UCSD-AML1 (cell line): Measurements from ENCODE around the gene ZNF24.
A peak's percentile ranks its signal among the peaks of the same experiment; 100 is the strongest.

Source experiments
- DNase-seq: peaks from one replicate; lab custom pipeline; 2025; ENCODE audit not compliant: unreplicated experiment; lab: John Stamatoyannopoulos, UW

ZNF24 gene

DNA sequence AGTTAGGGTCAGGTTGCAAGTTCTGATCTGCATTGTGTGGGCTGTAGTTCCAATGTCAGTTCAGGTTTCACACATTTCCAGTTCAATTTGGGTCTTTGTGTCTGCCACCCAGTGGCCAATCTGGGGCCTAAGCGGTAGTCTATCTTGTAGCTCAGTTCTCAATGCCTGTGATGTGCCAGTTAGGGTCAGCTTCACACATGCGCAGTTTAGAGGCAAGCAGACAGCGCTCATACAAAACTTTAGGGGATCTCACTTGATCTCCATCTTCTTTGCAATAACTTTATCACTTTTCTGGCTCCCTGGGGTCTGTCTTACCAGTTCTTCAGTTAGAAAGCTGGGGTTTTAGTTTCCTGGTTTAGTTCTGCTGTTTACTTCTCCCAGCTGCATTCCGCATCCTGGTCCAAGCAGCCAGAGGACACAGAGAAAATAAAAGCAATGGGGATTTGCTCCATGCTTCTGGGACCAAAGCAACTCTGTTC lies 11.0 kb upstream of the ZNF24 start:
- peak; percentile 47 for DNase-seq

DNA sequence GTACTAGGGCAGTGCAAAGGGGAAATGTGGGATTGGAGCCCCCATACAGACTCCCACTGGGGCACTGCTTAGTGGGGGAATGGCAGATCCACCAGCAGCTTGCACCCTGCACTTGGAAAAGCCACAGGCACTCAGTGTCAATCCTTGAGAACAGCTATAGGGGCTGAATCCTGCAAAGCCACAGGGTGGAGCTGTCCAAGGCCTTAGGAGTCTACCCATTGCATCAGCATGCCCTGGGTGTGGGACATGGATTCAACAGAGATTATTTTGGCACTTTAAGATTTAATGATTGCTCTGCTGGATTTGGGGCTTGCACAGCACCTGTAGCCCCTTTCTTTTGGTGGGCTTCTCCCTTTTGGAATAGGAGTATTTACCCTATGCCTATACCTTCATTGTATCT lies 8.6 kb upstream of the ZNF24 start:
- DNase-seq: no peak

DNA sequence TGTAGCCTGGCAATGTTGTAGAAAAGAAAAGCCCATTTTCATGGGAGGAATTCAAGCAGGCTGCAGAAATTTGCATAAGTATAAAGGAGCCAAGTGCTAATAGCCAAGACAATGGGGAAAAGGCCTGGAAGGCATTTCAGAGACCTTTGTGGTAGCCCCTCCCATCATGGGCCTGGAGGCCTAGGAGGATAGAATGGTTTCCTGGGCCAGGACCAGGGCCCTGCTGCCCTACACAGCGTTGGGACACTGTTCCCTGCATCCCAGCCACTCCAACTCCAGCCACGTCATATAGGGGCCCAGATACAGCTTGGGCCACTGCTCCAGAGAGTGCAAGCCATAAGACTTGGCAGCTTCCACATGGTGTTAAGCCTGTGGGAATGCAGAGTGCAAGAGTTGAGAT lies 8.1 kb upstream of the ZNF24 start:
- DNase-seq: no peak

DNA sequence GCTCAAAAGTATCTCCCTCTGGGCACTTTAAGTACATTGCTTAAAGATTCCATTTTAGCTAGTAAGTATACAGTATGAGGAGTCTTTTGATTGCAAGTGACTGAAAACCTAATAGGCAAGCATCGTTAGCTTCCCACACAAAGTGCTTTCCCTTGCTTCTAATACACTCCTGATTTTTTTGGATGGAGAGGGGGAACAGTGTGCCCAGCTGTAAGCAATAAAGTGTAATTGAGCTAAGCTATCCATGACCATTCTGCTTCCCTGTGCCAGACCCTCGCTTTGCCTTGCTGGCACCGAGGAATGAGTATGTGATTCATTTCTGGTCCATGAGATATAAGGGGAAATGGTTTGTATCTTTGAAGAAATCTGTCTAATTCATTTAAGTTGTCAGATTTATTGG lies 3.8 kb upstream of the ZNF24 start:
- no peak for DNase-seq

DNA sequence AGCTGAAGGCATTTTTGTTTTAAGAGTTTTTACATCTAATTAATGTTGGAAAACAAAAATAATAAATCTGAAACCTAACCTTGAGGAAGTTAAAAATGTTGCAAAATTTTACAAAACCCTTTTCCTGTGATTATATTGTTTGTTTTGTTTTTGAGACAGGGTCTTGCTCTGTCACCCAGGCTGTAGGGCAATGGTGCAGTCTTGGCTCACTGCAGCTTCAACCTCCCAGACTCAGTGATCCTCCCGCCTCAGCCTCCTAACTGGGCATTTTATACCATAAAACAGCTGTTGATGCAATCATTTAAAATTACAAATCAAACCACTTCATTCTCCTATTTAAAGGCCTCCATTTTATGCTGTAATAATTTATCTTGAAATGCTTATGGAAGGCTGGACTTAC lies 1.7 kb upstream of the ZNF24 start:
- DNase-seq: no peak

DNA sequence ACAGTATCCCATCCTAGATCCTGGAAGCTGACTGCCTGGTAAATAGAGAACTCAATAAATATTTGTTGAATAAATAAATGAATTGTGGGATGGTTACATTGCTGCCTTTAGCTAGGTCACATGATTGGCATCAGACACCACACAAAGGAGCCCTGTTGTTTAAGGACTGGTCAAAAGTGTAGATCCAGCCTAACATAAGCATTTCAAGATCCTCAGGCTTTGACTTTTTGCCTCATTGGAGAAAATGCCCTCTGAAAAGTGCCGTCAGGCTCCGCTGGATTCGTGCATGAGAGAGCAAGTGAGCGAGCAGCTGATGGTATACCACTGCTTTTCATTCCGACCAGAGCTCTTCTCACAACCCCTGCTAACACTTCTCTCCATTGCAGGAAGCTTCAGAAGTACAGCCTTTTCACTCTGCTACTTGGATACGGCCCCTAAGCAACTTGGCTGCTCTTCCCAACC lies 1.3 kb upstream of the ZNF24 start:
- DNase-seq: no peak

DNA sequence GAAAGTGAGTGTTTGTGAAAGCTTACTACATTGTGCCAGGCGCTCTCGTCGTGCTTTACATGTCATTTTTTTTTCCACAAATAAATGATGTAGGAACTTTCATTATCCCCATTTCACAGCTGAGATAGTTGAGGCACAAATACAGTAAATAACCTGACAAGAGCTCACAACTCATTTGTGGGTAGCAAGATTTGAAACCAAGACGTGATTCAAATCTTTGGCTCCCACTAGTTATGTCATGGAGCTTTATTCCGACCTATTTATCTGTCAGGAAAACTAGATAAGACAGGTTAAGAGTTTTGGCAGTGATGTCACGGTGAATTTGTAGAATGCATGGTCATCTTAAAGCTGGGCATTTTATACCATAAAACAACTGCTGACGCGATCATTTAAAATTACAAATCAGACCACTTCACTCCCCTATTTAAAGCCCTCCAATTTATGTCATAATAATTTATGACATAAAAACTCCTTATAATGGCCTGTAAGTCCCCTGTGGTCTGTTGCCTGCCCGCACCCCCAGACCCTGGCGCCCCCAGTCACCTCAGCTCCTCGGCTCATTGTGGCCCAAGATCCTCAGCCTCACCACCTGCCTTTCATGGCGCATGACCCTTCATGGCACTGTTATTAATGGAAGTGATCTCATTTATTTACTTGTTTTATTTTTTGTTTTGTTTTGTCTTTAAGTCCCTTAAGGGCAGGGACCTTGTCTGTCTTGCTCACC lies 678 bp upstream of the ZNF24 start:
- DNase-seq: no peak

DNA sequence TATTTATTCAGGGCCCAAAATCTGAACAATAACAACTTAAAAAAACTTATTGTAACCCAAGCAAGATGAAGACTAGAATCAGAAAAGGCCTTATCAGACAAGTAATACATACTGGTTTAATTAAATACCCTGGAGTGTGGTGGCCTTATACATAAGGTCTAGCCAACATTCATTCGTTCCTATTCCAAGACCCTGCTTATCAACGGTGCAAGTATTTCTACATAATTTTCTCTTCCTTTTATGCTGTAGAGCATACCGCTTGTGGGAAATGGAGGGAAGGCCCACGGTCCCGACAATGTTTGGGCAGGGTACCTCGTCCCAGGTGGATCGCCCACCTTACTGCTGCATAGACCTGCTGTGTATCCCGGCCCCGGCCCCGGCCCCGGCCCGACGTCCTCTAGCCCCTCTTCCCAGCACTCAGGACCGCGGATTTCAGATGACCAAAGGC lies 708 bp downstream of the ZNF24 start:
- no peak for DNase-seq

DNA sequence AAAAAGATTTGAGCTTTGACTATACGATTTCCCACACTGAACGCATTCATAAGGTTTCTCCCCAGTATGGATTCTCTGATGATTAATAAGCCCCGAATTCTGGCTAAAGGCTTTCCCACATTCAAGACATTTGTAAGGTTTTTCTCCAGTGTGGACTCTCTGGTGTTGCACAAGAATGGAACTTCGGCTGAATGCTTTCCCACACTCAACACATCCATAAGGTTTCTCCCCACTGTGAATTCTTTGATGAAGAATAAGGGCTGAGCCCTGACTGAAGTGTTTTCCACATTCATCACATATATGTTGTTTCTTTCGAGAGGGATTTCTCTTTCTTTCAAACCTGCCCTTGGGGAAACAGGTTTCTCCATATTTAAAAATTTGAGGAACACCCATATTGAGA lies 6.9 kb downstream of the ZNF24 start:
- no peak for DNase-seq

DNA sequence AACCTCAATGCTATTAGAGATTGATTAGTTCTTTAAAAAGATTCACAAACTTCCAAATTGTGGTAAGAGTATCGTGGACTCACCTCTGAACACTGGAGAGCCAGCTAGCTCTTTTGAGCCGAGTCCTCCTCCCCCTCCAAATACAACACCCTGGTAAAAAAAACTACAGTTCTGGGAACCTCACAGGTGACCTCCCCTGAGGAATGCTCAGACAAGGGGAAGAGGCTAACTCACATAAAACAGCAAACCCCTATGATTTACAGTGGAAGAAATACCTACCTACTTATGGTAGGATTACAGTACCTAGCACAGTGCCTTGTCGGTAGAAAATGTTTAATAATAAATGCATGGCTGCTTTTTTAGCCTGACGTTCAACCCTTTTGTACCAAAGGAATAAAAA lies 8.4 kb downstream of the ZNF24 start:
- DNase-seq: no peak

DNA sequence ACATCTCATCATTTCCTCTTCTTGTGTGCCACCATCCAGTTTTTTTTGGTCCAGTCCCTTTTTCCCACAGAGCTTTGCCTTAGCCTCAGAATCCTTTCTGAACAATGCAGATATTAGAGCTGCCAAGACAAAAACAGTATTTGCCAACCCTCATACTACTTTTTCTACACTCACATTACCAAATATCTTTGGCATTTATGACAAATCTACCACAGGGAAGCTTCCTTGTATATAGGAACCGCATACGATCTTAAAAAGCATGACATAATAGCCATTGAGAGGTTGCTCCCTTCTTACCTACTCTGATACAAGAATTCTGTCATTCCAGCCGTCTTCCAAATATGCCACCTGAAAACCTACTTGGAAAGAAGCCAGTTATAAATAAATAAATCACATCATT lies 9.4 kb downstream of the ZNF24 start:
- no peak for DNase-seq

DNA sequence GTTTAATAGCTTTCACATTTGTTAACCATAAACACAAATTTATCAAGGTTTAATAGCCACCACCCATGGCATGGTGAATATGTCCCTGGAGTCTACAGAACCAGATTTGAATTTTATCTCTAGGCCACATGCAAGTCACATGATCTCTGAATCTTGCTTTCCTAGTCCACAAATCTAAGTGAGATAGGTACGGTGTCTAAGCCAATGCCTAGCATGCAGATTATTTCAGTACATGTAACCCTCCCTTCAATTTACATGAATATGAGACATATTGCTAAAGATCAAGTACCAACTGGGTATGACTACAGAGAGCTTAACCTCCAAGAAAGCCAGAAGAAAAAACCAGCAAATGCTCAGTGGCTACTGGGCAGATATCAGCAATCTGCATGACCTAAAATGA lies 10.0 kb downstream of the ZNF24 start:
- no peak for DNase-seq

DNA sequence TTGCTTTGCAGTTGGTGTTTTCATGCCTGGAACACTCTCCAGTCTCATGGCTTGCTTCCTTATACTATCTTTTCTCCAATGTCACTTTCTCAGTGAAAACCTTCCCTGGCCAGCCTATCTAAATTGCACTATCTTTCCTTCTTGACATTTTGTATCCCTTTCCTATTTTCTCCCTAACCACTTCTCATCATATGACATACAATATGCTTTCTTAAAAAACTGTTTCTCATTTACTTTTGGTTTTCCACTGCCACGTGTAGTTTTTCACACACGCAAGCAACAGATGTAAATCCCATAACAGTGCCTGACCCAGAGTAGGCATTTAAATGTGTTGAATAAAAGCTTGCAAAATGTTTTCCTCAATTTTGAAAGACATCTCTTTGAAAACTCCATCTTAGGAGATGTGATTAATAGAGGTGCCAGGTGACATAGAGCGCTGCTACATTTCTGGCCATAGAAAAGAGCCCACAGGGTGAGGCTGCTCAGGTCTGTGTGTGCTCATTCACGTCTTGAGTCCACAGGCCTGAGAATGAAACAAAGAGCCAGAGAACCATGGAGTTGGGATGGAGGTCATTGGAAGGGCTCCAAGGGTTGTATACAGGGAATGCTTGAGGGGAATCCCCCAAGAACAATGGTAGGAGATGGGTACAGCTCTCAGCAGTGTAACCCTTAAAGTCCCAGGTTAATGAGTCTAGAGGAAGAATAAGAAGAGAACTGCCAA lies 12.7 kb downstream of the ZNF24 start:
- no peak for DNase-seq

DNA sequence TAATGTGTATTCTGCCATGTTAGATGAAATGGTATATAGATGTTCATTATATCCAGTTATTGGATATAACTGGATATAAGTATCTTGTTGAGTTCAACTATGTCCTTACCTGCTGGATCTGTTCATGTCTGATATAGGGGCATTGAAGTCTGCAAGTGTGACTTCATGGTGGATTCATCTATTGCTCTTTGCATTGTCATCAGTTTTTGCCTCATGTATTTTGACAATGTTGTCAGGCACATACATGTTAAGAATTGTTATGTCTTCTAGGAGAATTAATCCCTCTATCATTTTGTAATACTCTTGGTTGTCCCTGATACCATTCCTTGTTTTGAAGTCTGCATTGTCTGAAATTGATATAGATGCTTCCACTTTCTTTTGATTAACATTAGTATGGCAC lies 15.4 kb downstream of the ZNF24 start:
- DNase-seq: no peak

DNA sequence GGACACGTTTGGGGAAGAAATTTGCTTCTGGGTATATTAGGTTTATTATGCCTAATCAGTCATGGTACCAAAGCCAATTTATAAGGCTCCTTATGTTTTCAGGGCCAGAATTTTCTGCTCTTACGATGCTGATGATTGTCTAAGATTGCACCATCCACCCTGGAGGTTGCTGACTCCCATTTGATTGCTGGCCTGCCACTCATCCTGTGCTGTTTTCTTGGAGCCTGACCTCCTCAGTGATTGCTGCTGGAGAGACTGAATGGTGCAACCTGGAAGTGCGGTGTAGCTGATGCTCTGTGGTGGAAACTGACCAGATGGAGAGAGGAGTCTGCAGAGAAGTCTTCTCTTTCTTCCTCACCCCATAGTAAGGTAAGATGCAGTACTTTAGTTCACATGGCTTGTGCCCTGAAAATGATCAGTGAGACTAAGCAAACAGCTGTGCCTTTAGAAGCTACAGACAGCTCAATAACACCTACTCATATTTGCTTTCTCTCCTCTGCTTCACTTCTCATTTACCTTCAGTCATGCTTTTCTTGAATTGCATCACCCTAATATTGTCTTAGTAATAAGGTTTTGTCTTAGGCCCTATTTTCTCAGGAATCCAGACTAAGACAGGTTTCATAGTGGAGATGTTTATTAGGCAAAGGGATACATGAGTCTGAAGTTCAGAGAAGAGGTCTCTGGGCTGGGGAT lies 17.4 kb downstream of the ZNF24 start:
- DNase-seq: no peak

DNA sequence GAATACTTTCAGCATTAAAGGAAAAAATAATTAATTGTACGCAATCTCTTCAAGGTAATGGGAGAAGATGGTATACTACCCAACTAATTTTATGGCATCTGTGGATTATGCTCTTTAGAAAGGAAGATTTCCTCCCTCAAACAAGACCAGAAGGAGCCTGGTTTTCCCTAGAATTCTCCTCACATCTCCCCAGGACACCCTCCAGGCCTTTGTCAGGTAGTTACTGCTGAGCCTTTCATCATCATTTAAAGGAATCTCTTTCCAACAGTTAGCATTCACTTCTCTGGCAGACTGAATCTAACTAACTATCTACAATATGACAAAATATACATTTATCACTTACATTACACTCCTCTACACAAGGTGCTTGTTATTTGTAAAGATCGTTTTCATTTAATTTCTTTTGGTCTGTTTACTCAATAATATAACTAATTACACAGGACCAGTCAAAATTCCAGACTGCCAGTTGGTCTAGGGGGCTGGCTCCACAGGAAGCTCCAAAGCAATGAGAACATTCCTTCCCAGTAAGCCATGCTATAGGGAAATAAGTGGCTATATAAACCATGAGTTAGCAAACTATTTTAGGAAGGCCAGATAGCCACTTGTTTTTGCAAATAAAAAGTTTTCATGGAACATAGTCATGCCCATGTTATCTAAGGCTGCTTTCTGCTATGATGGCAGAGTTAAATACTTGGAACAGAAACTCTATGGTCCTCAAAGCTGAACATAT lies 19.1 kb downstream of the ZNF24 start:
- DNase-seq: no peak

DNA sequence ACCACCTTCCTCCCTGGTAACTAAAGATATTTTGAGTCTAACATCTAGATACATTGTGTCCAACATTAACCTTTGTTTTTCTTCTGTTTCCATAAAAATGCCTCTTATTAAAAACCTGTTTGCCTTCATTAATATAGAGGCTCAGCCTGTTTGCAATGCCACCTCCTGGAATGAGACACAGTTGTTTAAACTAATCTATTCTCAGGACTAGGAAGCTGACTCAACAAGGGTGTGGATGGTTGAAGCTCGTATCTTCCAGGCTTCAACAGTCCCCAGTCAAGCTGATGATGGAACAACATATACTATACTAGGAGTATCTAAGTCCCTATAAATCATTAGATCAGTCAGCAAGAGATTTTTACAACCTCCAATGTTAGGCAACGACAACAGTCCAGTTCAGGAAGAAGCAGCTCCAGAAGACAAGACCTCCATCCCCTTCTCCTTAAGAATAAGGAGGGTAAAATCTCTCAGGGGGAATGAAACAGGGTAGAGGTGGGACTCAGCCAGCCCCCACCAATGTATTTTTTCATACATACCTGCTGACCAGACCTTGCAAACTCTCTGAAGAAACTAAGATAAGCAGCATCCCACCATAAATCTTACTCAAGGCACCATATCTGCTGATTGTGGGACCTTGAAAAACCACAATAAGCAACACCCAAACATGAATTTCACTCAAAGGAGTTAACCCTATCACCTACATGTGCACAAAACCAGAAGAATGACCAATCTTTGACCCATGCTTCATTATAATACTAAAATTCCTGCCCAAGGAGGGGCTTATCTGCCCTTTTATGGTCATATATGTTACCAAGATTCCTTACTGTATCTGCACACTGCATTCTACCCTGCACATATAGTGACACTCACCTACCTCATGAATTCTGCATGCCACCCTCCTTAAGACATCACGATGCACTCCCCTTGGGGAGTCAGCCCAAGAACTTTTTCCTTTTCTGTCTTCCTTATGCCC lies 21.4 kb downstream of the ZNF24 start:
- no peak for DNase-seq

DNA sequence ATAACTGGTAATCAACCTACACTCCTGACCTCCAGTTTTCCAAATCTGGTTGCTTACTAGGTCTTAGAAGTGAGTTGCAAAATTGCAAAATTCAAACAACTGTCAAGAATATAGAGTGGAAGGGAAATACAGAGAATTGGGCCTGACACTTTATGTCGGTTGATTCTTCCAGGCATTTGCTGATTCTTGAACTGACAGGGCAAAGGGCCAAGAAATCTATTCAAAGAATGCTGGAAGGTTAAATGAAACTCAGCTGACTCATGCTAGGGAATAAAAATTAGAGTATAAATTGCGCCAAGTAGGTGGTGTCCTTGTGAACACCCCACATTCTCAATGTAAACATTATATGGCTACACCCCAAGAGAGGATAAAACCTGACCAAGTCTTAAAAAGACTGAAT lies 32.7 kb downstream of the ZNF24 start:
- DNase-seq: no peak

DNA sequence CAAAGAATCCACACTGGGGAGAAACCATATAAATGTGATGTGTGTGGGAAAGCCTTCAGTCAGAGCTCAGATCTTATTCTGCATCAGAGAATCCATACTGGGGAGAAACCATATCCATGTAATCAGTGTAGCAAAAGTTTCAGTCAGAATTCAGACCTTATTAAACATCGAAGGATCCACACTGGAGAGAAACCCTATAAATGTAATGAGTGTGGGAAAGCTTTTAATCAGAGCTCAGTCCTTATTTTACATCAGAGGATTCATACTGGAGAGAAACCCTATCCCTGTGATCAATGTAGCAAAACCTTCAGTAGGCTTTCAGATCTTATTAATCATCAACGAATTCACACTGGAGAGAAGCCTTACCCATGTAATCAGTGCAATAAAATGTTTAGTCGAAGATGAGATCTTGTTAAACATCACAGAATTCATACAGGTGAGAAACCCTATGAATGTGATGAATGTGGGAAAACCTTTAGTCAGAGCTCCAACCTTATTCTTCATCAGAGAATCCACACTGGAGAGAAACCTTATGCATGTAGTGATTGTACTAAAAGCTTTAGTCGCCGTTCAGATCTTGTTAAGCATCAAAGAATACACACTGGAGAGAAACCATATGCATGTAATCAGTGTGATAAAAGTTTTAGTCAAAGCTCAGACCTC lies 37.5 kb downstream of the ZNF24 start:
- DNase-seq: no peak

DNA sequence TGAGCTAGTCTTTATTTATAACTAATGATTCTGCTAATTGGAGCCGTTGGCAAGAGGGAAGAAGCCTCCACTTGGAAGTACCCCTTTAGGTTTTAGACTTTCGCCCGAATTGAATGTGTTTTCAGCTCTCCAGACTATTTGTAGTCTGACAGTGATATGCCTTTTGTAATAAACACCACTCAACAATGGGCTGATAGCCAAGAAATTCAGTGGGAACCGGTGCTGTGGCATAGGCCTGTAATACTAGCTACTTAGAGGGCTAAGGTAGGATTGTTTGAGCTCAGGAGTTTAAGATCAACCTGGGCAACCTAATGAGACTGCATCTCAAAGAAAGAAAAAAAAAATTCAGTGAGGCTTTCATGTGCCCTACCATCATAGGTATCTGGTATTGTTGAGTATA lies 40.6 kb downstream of the ZNF24 start:
- no peak for DNase-seq
